ENCODE measurements around the gene CELSR1.

DNA sequence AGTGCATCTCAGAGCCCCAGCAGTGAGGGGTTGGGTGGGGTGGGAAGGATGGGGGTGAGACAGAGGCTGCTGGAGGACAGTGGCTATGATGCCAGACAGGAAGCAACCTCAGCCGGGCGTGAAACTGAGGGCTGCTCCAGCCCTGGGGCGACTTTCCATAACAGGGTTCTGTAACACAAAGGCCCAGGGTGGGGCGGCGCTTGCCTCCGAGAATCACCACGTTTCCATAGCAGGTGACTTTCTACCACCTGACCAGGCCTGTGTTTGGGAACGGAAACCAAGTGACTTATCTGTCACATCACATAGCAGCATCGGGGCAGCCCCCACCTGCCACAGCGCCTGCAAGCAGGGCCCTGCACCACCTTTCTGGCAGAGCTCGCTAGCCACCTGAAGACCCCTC lies 116.2 kb downstream of the CELSR1 start:
- TF ChIP-seq, protein P1, sequence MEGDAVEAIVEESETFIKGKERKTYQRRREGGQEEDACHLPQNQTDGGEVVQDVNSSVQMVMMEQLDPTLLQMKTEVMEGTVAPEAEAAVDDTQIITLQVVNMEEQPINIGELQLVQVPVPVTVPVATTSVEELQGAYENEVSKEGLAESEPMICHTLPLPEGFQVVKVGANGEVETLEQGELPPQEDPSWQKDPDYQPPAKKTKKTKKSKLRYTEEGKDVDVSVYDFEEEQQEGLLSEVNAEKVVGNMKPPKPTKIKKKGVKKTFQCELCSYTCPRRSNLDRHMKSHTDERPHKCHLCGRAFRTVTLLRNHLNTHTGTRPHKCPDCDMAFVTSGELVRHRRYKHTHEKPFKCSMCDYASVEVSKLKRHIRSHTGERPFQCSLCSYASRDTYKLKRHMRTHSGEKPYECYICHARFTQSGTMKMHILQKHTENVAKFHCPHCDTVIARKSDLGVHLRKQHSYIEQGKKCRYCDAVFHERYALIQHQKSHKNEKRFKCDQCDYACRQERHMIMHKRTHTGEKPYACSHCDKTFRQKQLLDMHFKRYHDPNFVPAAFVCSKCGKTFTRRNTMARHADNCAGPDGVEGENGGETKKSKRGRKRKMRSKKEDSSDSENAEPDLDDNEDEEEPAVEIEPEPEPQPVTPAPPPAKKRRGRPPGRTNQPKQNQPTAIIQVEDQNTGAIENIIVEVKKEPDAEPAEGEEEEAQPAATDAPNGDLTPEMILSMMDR (CRISPR knock-in tag; IDR thresholded peaks at IDR 0.05), result no peak
- no peak for TF ChIP-seq TSC22D2 (CRISPR knock-in tag; IDR thresholded peaks at IDR 0.05; ENCODE audit: borderline replicate concordance)
- no peak for TF ChIP-seq HDAC6 (IDR thresholded peaks at IDR 0.05; ENCODE audit: low read depth, low read length)
- TF ChIP-seq REPIN1 (CRISPR knock-in tag; IDR thresholded peaks at IDR 0.05; ENCODE audit: borderline replicate concordance, low read depth), result no peak
